Measurements from ENCODE around the gene PEX11A.

PEX11A gene

DNA sequence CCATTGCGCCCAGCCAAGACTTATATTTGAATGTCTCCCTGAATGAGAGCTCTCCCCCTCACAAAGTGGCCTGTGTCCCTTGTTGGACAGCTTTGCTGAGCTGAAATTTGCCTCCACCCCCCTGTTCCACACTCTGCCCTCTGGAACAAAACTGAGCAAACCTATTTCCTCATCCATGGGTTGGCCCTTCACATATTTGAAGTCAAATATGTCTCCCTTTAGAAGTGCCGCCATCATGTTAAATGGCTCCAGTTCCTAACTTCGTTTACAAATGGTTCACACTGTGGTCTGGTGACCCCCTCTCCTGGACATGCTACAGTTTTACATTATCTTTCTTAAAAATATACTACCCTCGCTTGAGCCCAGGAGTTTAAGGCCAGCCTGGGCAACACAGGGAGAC lies 16.0 kb downstream of the PEX11A start:
- DNase-seq (ENCODE audit: low read depth) = no peak

DNA sequence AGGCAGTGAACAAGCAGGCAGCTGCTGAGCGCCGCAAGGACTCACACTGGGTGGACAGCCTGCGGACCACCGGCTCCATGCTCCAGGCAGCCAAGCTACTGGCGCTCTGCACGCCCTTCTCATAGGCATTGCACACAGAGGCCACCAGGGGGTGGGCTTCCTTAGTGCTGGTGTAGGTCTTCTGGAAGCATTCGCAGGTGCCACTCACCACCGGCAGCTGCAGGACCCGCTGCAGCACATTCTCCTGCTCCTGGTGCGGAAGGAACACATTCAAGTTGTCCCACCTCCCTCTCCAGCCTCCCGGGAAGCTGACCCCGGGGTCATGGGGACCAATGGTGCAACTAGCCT lies 17.4 kb downstream of the PEX11A start:
- DNase-seq (ENCODE audit: low read depth) = no peak

GRCh38 chr15:89672221-89673164 lies 18.1 kb downstream of the PEX11A start:
- DNase-seq (ENCODE audit: low read depth) = no peak

- no peak for DNase-seq (ENCODE audit: low read depth)
Observed at GRCh38 chr15:89671687-89672086, 18.9 kb downstream of the PEX11A start.

GRCh38 chr15:89670971-89671560 lies 19.5 kb downstream of the PEX11A start:
- DNase-seq (ENCODE audit: low read depth) = no peak

- DNase-seq (ENCODE audit: low read depth) = no peak
Observed at GRCh38 chr15:89669941-89670340, 20.6 kb downstream of the PEX11A start.

DNA sequence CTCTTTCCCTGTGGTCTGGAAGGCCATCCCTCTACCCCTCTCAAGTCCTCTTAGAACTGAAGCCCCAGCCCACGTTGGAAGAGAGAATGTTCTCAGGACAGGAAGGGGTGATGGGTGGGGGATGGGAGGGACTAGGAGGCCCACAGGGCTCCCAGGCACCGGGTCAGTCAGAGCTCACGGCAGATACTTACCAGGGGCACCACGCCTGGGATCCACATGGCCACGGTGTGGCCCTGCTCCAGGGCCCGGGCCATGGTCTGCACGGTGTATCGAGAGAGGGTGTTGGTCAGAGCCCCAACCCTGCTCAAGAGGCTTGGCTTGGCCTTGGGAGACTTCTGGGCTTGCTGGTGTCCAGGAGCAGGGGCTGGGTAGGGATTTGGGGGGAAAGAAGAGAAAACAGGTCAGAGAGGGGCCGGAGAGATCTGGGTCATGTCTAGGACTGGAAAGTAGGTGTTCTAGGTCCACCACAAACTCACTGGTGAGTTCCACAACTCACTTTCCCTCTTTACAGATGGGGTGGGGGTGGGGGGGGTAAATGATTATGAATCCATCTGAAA lies 21.2 kb downstream of the PEX11A start:
- DNase-seq (ENCODE audit: low read depth) = no peak

DNA sequence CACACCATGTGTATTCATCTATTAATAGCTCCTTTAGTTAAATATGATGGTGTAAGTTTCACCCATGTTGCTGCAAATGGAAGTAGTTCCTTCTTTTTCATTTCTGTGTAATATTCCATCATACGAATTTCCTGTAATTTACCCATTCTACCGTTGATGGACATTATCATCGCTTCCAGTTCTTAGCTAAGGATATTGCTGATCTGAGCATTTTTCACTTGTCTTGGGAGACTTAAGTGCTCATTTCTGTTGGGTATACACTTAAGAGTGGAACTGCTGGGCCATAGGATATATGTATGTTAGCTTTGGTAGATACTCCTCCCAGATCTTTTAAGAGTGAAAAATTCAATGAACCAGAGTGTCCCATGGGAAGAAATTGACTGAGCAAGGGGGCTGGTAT lies 22.4 kb downstream of the PEX11A start:
- DNase-seq (ENCODE audit: low read depth) = no peak

DNA sequence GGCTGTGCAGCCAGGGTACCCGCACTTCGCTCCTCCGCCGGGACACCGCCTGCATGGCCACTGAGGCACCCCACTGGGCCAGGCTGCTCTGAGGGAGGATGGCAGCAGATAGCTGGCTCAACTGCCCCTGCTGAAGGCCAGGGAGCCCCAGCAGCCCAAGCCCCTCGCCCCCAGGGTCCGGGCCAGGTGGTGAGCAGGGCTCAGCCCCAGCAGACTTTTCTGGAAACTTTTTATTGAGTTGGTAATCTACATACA lies 22.9 kb downstream of the PEX11A start:
- no peak for DNase-seq (ENCODE audit: low read depth)

DNA sequence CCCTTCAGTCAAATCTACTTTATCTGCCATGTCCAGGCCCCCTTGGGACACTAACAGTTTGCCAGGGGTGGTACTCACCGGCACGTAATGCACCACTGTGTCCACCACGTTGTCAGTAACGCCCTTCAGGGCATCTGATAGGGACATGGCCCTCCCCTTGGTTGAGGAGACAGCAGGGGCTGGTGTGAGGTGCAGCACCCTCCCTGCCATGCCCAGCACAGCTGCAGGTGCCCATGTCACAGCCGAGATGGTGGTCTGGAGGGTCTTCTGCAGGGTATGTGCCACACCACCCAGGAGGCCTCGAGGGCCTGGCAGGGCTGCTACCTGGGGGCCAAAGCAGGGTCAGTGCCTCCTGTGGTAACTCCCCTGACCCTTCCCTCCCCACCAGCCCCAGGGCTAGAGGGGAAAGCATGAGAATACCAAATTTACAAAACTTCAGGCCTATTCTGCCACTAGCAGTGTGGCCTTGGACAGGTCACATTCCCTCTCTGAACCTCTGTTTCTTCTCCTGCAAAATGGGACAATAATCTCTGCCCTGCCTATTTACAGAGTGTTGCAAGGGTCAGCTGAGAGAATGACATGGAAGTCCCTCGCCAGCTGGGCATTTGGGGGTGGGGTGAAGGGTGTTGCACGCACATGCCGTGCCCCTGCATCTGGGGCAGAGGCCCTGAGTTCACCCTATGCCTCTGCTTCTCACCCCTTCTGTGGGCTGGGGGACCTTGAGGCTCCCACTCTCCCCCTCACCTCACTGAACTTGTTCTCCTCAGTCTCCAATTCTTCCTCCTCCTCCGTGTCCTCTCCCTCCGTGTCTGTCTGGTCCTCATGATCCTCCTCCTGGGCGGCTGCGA lies 23.5 kb downstream of the PEX11A start:
- DNase-seq (ENCODE audit: low read depth) = no peak

DNA sequence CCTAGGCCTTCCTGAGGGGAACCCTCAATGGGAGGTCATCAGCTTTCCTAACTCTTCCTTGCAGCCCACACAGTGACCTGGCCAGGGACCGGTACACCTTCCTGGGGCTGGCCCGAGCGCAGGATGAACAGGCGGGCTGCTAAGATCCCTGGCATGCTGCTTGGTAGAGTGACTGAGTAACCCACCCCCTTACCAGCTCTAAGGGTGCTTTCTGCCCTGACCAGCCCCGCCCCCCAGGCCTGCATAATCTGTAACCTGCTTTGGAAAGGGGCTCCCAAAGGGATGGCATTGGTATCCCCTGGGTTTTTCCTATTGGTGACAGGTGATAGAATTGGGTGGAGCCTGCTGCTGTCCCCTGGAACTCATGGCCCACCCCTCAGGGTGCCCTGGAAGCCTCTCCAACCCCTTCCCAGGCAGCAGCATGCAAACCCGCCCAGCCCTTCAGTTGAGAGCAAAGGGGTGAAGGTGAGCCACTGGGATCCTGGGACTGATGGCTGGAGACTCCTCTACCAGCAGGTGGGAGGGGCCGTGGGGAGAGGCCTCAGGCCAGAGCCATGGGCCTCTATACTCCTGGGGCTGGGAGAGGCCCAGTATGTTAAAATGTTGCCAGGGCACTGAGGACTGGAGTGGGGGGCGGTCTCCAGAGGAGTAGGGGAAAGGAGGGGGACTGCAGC lies 24.2 kb downstream of the PEX11A start:
- DNase-seq (ENCODE audit: low read depth) = no peak

DNA sequence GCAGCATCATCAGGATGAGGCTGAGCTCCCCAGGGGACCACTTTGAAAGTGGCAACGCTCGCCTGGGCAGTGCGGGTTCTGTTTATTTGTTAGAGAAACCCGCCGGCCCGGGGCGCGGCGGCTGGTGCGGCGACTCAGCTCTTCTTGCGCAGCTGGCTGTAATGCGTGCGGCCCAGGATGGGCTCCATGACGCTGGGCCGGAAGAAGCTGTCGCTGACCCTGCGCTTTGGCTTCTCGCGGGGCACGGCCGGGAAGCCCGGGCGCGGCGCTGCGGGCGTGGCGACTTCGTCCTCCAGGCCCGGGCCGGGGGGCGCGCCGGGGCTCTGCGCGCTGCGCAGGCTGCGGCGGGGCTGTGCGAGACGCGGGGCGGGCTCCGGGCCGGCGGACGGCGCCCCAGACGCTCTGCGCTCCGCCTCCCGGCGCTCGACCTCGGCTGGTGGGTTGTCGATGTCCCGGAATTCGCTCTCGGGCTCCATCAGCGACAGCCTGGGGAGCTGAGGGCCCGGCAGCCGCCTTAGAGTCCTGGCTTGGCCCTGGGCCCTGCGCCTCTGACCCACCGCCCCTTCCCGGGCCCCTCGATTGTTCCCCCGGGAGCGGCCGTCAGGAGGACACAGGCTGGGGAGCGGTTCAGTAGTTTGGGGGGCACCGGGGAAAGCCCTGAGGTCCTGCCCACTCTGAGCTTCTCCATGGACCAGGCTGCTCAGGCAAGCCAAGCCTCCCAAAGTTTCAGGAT lies 24.9 kb downstream of the PEX11A start:
- DNase-seq (ENCODE audit: low read depth) = no peak

DNA sequence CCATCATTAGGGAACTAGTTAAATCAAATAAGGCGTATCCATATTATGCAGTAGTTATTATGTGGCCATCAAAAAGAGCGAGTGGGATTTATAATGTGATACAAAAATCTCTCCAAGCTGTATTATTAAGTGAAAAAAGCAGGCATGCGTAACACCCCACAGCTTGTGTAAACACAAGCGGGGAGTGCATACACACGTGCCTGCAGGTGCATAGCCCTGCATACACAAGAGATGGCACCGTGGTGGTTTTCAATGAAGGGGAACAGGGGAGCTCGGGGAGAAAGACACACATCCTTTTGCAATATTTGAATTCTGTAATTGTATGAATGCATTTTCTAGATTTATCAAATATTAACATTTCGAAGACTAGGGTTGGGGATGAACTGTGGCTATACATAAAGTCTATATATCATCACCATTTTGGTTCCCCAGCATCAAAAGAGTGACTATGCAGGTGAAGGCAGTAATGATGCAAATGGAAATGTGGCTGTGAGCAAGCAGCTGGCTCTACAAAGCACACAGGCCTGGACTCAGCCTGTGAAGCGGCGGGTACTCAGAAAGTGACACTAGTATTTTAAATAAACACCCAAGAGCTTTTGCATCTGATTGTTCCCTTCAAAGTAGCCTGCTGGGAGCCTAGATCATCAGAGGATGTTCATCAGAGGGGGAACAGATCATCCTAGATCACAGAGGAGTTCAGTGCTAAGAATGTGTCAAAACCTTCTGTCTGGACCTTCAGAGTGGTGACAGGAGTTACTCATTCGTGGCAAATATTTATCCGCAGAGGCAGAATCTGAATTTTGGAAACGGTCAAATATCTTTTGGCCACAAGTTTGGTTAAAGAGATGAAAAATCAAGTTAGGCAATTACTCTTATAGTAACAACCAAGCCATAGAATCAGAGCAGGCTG lies 25.9 kb downstream of the PEX11A start:
- DNase-seq (ENCODE audit: low read depth) = no peak

DNA sequence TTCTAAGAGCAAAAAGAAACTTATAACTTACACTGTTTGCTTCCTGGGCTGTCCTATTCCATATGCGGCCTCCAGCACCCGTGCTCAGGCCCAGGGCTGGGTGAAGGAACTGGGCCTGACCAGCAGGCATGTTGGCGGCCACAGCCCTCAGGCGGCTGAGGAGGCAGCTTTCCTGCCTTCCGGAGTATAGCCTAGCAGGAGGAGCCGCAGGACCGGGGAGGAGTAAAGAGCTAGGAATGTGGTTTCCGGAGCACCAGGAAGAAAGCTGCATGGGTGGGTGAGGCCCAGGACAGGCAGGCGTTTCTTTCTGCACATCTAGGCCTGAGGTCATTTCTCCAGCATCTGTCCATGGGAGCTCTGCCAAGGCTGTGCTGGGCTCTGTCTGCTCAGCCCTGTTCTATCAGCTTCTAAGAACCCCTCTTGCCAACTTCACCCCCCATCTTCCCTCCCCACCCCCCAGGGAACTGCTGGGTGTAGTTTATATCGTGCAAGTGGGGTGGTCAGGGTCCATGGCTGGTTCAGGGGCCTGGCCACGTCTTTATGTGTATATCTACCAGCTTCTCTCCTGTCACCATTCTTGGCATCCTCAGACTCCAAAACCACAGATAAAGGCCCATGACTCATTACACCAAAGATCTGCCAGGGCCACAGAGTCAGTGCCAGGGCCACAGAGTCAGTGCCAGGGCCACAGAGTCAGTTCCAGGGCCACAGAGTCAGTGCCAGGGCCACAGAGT lies 27.5 kb downstream of the PEX11A start:
- peak; percentile 94 for DNase-seq (ENCODE audit: low read depth)

DNA sequence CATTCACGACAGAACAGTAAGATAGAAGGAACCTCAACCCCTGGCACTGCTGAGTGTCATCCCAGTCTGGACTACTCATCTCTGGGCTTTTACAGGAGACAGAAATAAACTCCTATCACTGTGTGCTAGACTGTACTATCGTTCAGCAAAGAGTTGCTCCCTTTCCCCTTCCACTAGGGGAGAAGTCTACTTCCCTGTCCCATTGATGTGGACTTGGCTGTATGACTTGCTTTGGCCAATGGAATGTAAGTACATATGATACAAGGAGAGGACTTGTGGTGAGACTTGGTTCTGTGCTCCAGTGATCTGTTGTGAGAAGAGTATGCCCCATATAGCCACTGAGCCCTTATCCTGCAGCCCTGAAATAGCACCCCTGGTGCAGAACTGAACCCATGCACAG lies 30.0 kb downstream of the PEX11A start:
- no peak for DNase-seq (ENCODE audit: low read depth)

- no peak for DNase-seq (ENCODE audit: low read depth)
Observed at GRCh38 chr15:89659295-89659694, 31.3 kb downstream of the PEX11A start.

- DNase-seq (ENCODE audit: low read depth) = no peak
Observed at GRCh38 chr15:89657686-89658200, 32.8 kb downstream of the PEX11A start.

DNA sequence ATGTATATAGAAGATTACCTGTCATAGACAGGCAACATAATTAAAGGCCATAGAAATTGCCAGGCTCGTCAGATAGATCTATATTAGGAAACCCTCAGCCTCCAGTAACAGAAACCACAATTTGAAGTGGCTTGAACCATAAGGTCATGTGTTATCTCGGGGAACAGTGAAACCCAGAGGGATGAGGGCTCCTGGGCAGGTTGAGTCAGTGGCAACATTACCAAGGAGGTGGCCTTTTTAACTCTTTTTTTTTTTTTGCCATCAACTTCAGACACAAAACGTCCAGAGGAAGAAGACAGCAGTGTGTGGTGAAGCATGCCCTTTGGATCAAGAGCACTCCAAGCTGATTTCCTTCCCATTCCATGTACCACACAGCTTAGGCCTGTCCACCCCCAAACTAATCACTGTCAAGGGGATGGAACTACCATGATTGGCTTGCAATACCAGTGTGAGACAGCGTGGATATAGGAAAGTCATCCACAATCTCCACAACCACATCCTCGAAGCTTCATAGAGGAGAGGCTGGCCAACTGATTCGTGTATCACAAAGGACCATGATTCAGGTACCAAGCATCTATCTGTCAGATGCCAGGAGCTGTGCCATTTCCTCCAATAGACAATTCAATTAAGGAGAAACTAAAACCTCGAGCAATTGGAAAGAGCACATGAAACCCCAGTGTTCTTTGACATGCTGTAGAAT lies 34.3 kb downstream of the PEX11A start:
- DNase-seq (ENCODE audit: low read depth) = no peak
